ENCODE results near the gene CLRN1.

CLRN1 gene

GRCh38 chr3:150913133-150913922 lies 59.2 kb downstream of the CLRN1 start:
- DNase-seq: no peak

- DNase-seq: no peak
These were observed 60.0 kb downstream of the CLRN1 start for GRCh38 chr3:150912501-150912900.

- DNase-seq: no peak
These were observed 60.8 kb downstream of the CLRN1 start for GRCh38 chr3:150911771-150912170.

GRCh38 chr3:150906461-150906860 lies 66.1 kb downstream of the CLRN1 start:
- no peak for DNase-seq

GRCh38 chr3:150905746-150906145 lies 66.8 kb downstream of the CLRN1 start:
- DNase-seq: no peak

GRCh38 chr3:150905339-150905738 lies 67.2 kb downstream of the CLRN1 start, which contains the start of gene MINDY4B:
MINDY4B (minus strand) TSS chr3:150905439; CDS start chr3:150905439, 0 bp downstream.
- DNase-seq: no peak

- DNase-seq: no peak
These were observed 69.5 kb downstream of the CLRN1 start for GRCh38 chr3:150902988-150903387.

GRCh38 chr3:150901793-150902192 lies 70.7 kb downstream of the CLRN1 start:
- DNase-seq: no peak

- no peak for DNase-seq
These were observed 73.4 kb downstream of the CLRN1 start for GRCh38 chr3:150899141-150899540.

GRCh38 chr3:150898046-150898754 lies 74.3 kb downstream of the CLRN1 start:
- no peak for DNase-seq

- no peak for DNase-seq
These were observed 74.9 kb downstream of the CLRN1 start for GRCh38 chr3:150897592-150897991.

- DNase-seq: no peak
These were observed 81.7 kb downstream of the CLRN1 start for GRCh38 chr3:150890831-150891230.

- no peak for DNase-seq
These were observed 82.2 kb downstream of the CLRN1 start for GRCh38 chr3:150890295-150890694.

GRCh38 chr3:150889106-150889505 lies 83.4 kb downstream of the CLRN1 start:
- no peak for DNase-seq

GRCh38 chr3:150887031-150887430 lies 85.5 kb downstream of the CLRN1 start:
- no peak for DNase-seq

GRCh38 chr3:150885535-150885934 lies 87.0 kb downstream of the CLRN1 start:
- no peak for DNase-seq

GRCh38 chr3:150878996-150879575 lies 93.4 kb downstream of the CLRN1 start:
- DNase-seq: no peak

GRCh38 chr3:150878290-150878689 lies 94.2 kb downstream of the CLRN1 start:
- DNase-seq: no peak

- DNase-seq: no peak
These were observed 95.2 kb downstream of the CLRN1 start for GRCh38 chr3:150877303-150877702.

- DNase-seq: no peak
These were observed 95.8 kb downstream of the CLRN1 start for GRCh38 chr3:150876611-150877265.
